Thyroid gland (tissue), 4 donors: ENCODE measurements around the gene ZNF563. TPM values are rescaled to one million over a fixed set of nuclear protein-coding genes. Genes with fewer than 3 reads are reported as not detected.
"Not testable (repeated sequence)": the region's sequence is repeated elsewhere in the genome, so short reads cannot be mapped to it uniquely, and the experiment has no call there.

Experiments
- DNase-seq, 2 donors: peaks; one replicate each; pipeline ENCODE4 v3.0.0-alpha.2; 2019
- H3K27ac ChIP-seq, 3 donors: fragments of 200-600 bp; sonication (generic); 1 replicate in 2 of 3; 2 replicates in 1 of 3; pipeline ENCODE4 v1.5.1; 2016 to 2019; ENCODE audit warnings: mild to moderate bottlenecking in 1 of 3, moderate library complexity in 1 of 3
- H3K27me3 ChIP-seq: fragments of 200-600 bp; sonication (generic); one replicate; pipeline ENCODE4 v1.5.1; 2019
- H3K36me3 ChIP-seq, 2 donors: fragments of 200-600 bp; sonication (generic); one replicate each; pipeline ENCODE4 v1.5.1; 2016 to 2019
- H3K4me1 ChIP-seq, 2 donors: fragments of 200-600 bp; sonication (generic); one replicate each; pipeline ENCODE4 v1.5.1; 2017 to 2019
- H3K4me3 ChIP-seq, 3 donors: fragments of 200-600 bp; sonication (generic); replicated peaks in 1 of 3; 1 replicate in 2 of 3; 2 replicates in 1 of 3; pipeline ENCODE4 v1.5.1; 2016; ENCODE audit warnings: mild to moderate bottlenecking in 1 of 3
- H3K9me3 ChIP-seq: fragments of 200-600 bp; sonication (generic); one replicate; pipeline ENCODE4 v1.5.1; 2017
- CTCF ChIP-seq, 6 experiments: fragments of 200-600 bp in 3 of 6; fragments of 450-650 bp in 3 of 6; sonication (generic) in 3 of 6; IDR thresholded peaks; one replicate each; pipeline ENCODE4 v1.5.1; 2016 to 2019; ENCODE audit warnings: antibody characterized with exemption in 6 of 6, mild to moderate bottlenecking in 2 of 6, inconsistent platforms in 1 of 6, moderate library complexity in 1 of 6
- POLR2A ChIP-seq, 2 donors: fragments of 450-650 bp; IDR thresholded peaks; one replicate each; pipeline ENCODE4 v1.6.1; 2017; ENCODE audit warnings: antibody characterized with exemption in 2 of 2, mild to moderate bottlenecking in 2 of 2, moderate library complexity in 1 of 2
- WGBS, 2 donors: methylation state at CpG; one replicate each; pipeline ENCODE4 v1.1.5; 2017; 5-methylcytosine and 5-hydroxymethylcytosine counted together
- intact Hi-C: fragments of 100-400 bp; cut with DNase I; formaldehyde crosslinking; loops from one replicate; pipeline ENCODE4 v1.15.1; 2023
- total RNA-seq, 4 donors: library from RNA; depleted of rRNA; stranded (reverse); fragments of >200 nt; gene quantifications; one replicate each; pipeline ENCODE4 v1.2.3, GENCODE V29; 2016

Gene ZNF563
- total RNA-seq, 4 donors from 2014 or later: 9.9 to 13.7 (median 11.7) TPM

GRCh38 chr19:12365236-12366162 is 32.1 kb upstream of the ZNF563 start, which contains the start of gene ZNF442:
TSS of gene ZNF442 (minus strand) at chr19:12365683. CDS start at chr19:12363631, 2,052 bp downstream.
- intact Hi-C loops: no loop called here
- peak within 1 kb of the TSS; percentile 30 to 93 (median 61) for H3K4me3 ChIP-seq
- H3K27ac ChIP-seq: peak within 1 kb of the TSS; percentile 52 to 86 (median 67)
- H3K4me1 ChIP-seq: peaks cover 5 to 8% of the 10 kb centered on the region in 2 donors
- 0% methylated on average over 7 to 31 of the region's 51 CpGs for WGBS, 2 donors
- no peaks in the 10 kb centered on the region for H3K9me3 ChIP-seq
- peak; percentile 98 for DNase-seq
- no peaks in the 10 kb centered on the region for H3K36me3 ChIP-seq
- no peaks in the 10 kb centered on the region for H3K27me3 ChIP-seq
- peak in 5 of 6 experiments; percentile 42 to 84 (median 74) for TF ChIP-seq CTCF (IDR thresholded peaks at IDR 0.05)
- TF ChIP-seq POLR2A (IDR thresholded peaks at IDR 0.05): peak; percentile 45 to 97

GRCh38 chr19:12364391-12365235 is 31.2 kb upstream of the ZNF563 start:
- peaks cover 5 to 8% of the 10 kb centered on the region in 2 donors for H3K4me1 ChIP-seq
- TF ChIP-seq POLR2A (IDR thresholded peaks at IDR 0.05) (no peak), CTCF (IDR thresholded peaks at IDR 0.05) (no peak)
- no peaks in the 10 kb centered on the region for H3K9me3 ChIP-seq
- DNase-seq: peak; percentile 22 to 24
- WGBS, 2 donors: 7 to 8% methylated on average over 26 to 27 of the region's 28 CpGs
- H3K4me3 ChIP-seq: peak overlapping the region; percentile 30 to 93 (median 61)
- intact Hi-C loops: no loop called here
- H3K27ac ChIP-seq: peak overlapping the region; percentile 52 to 86 (median 67)
- H3K27me3 ChIP-seq: no peaks in the 10 kb centered on the region
- H3K36me3 ChIP-seq: no peaks in the 10 kb centered on the region

- H3K36me3 ChIP-seq, H3K27me3 ChIP-seq, H3K27ac ChIP-seq, H3K4me3 ChIP-seq, intact Hi-C loops, DNase-seq, H3K4me1 ChIP-seq, H3K9me3 ChIP-seq: not testable (repeated sequence)
- WGBS, 2 donors: 99% methylated on average over 16 of the region's 30 CpGs
Observed at GRCh38 chr19:12362236-12362635, 28.8 kb upstream of the ZNF563 start.

- no peak overlapping the region for H3K27ac ChIP-seq
- 97 to 99% methylated on average over 4 of the region's 4 CpGs for WGBS, 2 donors
- H3K27me3 ChIP-seq: no peaks in the 10 kb centered on the region
- DNase-seq: no peak
- peaks cover 21 to 30% of the 10 kb centered on the region in 2 donors for H3K36me3 ChIP-seq
- no peaks in the 10 kb centered on the region for H3K9me3 ChIP-seq
- TF ChIP-seq POLR2A (IDR thresholded peaks at IDR 0.05): no peak
- no peak for TF ChIP-seq CTCF (IDR thresholded peaks at IDR 0.05)
- intact Hi-C loops: no loop called here
- no peak overlapping the region for H3K4me3 ChIP-seq
- H3K4me1 ChIP-seq: no peaks in the 10 kb centered on the region
Observed at GRCh38 chr19:12353375-12353774, 19.9 kb upstream of the ZNF563 start.

GRCh38 chr19:12350890-12351197 is 17.4 kb upstream of the ZNF563 start:
- H3K36me3 ChIP-seq: peaks cover 21 to 30% of the 10 kb centered on the region in 2 donors
- no peak for DNase-seq
- no peak overlapping the region for H3K27ac ChIP-seq
- intact Hi-C loops: no loop called here
- H3K27me3 ChIP-seq: no peaks in the 10 kb centered on the region
- H3K9me3 ChIP-seq: no peaks in the 10 kb centered on the region
- H3K4me1 ChIP-seq: no peaks in the 10 kb centered on the region
- no peak overlapping the region for H3K4me3 ChIP-seq
- 97 to 98% methylated on average over 5 of the region's 5 CpGs for WGBS, 2 donors
- TF ChIP-seq POLR2A (IDR thresholded peaks at IDR 0.05): no peak
- TF ChIP-seq CTCF (IDR thresholded peaks at IDR 0.05): no peak
